HG03066 (cell line): ENCODE results near the gene ZNF385D.

Experiments
- ATAC-seq: cut with Tn5 transposase; IDR thresholded peaks from one replicate; pipeline ENCODE4 v1.9.1; 2021; ENCODE audit warnings: low read depth; ENCODE audit not compliant: unreplicated experiment

ZNF385D gene

GRCh38 chr3:21750080-21750696 is 822 bp downstream of the ZNF385D start:
- no peak for ATAC-seq

GRCh38 chr3:21747966-21748555 is 2.9 kb downstream of the ZNF385D start:
- no peak for ATAC-seq

- ATAC-seq, result no peak
Measured at GRCh38 chr3:21747376-21747775, 3.6 kb downstream of the ZNF385D start.

GRCh38 chr3:21745966-21746365 is 5.0 kb downstream of the ZNF385D start:
- no peak for ATAC-seq

GRCh38 chr3:21744793-21745192 is 6.2 kb downstream of the ZNF385D start:
- no peak for ATAC-seq

GRCh38 chr3:21738935-21739702 is 11.9 kb downstream of the ZNF385D start:
- ATAC-seq, result no peak

GRCh38 chr3:21738283-21738682 is 12.7 kb downstream of the ZNF385D start:
- no peak for ATAC-seq

- no peak for ATAC-seq
Measured at GRCh38 chr3:21734746-21735145, 16.3 kb downstream of the ZNF385D start.

GRCh38 chr3:21729888-21730459 is 21.0 kb downstream of the ZNF385D start:
- ATAC-seq, result no peak

GRCh38 chr3:21729331-21729730 is 21.7 kb downstream of the ZNF385D start:
- no peak for ATAC-seq

- ATAC-seq, result no peak
Measured at GRCh38 chr3:21722768-21723167, 28.2 kb downstream of the ZNF385D start.

GRCh38 chr3:21722301-21722700 is 28.7 kb downstream of the ZNF385D start:
- no peak for ATAC-seq

GRCh38 chr3:21718943-21719591 is 31.9 kb downstream of the ZNF385D start:
- no peak for ATAC-seq

- ATAC-seq, result no peak
Measured at GRCh38 chr3:21718161-21718765, 32.7 kb downstream of the ZNF385D start.

GRCh38 chr3:21715662-21716061 is 35.3 kb downstream of the ZNF385D start:
- ATAC-seq, result no peak

GRCh38 chr3:21705769-21706168 is 45.2 kb downstream of the ZNF385D start:
- ATAC-seq, result no peak

GRCh38 chr3:21704796-21705195 is 46.2 kb downstream of the ZNF385D start:
- ATAC-seq, result no peak

GRCh38 chr3:21703291-21703690 is 47.7 kb downstream of the ZNF385D start:
- ATAC-seq, result no peak

- no peak for ATAC-seq
Measured at GRCh38 chr3:21697707-21698106, 53.3 kb downstream of the ZNF385D start.

GRCh38 chr3:21694506-21694905 is 56.5 kb downstream of the ZNF385D start:
- no peak for ATAC-seq

GRCh38 chr3:21691036-21691435 is 60.0 kb downstream of the ZNF385D start:
- ATAC-seq, result no peak
